ENCODE results near the gene ZMYND15. TPM values are rescaled to one million over a fixed set of nuclear protein-coding genes. Genes with fewer than 3 reads are reported as not detected.
A peak's percentile ranks its signal among the peaks of the same experiment; 100 is the strongest.

ZMYND15 gene
- total and polyA plus RNA-seq, 2 of the 13 experiments (the other 11 are each of a cell fraction or from before 2014, with no cell fraction given), result 0.24 to 2.7 TPM

DNA sequence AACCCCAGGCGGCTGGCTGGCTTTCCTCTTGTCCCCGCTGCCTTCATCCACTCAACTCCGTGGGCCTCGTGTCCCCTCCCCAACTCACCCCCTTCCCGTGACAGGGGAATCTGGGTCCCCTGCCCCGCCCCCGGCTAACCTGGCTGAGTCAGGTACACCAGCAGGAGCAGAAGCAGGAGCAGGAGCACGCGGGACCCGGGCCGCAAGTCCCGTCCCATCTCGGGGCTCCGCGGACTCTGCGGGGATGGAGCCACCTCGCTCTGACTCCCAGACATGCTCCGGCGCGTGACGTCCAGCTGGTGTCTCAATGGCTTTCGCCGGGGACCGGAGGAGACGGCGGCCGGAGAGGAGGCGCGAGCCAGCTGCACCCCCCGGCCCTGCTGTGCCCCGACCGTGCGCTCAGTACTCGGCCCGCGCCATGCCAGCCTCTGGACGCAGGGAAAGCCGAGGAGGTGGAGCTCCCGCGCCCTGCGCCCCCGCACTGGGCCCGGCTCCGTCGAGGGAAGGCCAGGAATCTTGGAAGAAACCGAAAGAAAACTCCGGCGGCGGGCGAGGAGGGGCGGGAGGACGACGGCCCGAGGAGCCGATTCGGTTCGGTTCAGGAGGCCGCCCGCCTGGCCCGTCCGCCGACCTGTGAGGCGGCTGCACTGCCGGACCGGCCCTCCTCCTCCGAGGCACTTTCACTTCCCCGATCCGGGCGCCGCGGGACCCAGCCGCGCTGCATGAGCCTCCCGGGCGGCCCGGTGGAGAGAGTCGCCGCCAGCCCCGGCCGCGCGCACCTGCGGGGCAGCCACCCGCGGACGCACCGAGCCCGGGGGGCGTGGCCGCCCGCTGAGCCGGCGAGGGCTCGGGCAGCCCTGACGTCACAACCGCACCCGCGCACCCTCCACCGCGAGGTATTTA is at the start of gene ZMYND15, which contains the start of gene CXCL16 (continued):
- TF ChIP-seq, protein P1, sequence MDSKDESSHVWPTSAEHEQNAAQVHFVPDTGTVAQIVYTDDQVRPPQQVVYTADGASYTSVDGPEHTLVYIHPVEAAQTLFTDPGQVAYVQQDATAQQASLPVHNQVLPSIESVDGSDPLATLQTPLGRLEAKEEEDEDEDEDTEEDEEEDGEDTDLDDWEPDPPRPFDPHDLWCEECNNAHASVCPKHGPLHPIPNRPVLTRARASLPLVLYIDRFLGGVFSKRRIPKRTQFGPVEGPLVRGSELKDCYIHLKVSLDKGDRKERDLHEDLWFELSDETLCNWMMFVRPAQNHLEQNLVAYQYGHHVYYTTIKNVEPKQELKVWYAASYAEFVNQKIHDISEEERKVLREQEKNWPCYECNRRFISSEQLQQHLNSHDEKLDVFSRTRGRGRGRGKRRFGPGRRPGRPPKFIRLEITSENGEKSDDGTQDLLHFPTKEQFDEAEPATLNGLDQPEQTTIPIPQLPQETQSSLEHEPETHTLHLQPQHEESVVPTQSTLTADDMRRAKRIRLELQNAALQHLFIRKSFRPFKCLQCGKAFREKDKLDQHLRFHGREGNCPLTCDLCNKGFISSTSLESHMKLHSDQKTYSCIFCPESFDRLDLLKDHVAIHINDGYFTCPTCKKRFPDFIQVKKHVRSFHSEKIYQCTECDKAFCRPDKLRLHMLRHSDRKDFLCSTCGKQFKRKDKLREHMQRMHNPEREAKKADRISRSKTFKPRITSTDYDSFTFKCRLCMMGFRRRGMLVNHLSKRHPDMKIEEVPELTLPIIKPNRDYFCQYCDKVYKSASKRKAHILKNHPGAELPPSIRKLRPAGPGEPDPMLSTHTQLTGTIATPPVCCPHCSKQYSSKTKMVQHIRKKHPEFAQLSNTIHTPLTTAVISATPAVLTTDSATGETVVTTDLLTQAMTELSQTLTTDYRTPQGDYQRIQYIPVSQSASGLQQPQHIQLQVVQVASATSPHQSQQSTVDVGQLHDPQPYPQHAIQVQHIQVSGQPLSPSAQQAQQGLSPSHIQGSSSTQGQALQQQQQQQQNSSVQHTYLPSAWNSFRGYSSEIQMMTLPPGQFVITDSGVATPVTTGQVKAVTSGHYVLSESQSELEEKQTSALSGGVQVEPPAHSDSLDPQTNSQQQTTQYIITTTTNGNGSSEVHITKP (CRISPR knock-in tag; IDR thresholded peaks at IDR 0.05; ENCODE audit: low read depth), result no peak
- TF ChIP-seq MLLT10 (CRISPR knock-in tag; IDR thresholded peaks at IDR 0.05) (no peak), ISL2 (CRISPR knock-in tag; IDR thresholded peaks at IDR 0.05) (no peak), MAFK (conservative IDR thresholded peaks at IDR 0.05 in 1 of 2, IDR thresholded peaks at IDR 0.05 in 1 of 2; ENCODE audit: low read length in 2 of 2) (no peak), DNMT3B (CRISPR knock-in tag; conservative IDR thresholded peaks at IDR 0.05) (no peak), ZNF781 (CRISPR knock-in tag; IDR thresholded peaks at IDR 0.05; ENCODE audit: borderline replicate concordance, not compliant biosample characterization) (no peak), POLR2AphosphoS5 (IDR thresholded peaks at IDR 0.05; ENCODE audit: low read depth, low read length) (no peak), FOSL2 (CRISPR knock-in tag; IDR thresholded peaks at IDR 0.05) (no peak; the same call in 1 of the 2 replicates), ZNF501 (CRISPR knock-in tag; IDR thresholded peaks at IDR 0.05) (peak; percentile 39), GABPA (IDR thresholded peaks at IDR 0.05; ENCODE audit: low read depth, low read length) (no peak), GABPA (CRISPR knock-in tag; IDR thresholded peaks at IDR 0.05; ENCODE audit: low read depth) (no peak), ZNF263 (CRISPR knock-in tag; IDR thresholded peaks at IDR 0.05) (no peak; the same call in none of the 2 replicates), ZNF747 (CRISPR knock-in tag; IDR thresholded peaks at IDR 0.05; ENCODE audit: borderline replicate concordance) (no peak), HES4 (CRISPR knock-in tag; IDR thresholded peaks at IDR 0.05; ENCODE audit: borderline replicate concordance) (peak; percentile 13; the same call in 1 of the 2 replicates)
- TF ChIP-seq, protein P2, sequence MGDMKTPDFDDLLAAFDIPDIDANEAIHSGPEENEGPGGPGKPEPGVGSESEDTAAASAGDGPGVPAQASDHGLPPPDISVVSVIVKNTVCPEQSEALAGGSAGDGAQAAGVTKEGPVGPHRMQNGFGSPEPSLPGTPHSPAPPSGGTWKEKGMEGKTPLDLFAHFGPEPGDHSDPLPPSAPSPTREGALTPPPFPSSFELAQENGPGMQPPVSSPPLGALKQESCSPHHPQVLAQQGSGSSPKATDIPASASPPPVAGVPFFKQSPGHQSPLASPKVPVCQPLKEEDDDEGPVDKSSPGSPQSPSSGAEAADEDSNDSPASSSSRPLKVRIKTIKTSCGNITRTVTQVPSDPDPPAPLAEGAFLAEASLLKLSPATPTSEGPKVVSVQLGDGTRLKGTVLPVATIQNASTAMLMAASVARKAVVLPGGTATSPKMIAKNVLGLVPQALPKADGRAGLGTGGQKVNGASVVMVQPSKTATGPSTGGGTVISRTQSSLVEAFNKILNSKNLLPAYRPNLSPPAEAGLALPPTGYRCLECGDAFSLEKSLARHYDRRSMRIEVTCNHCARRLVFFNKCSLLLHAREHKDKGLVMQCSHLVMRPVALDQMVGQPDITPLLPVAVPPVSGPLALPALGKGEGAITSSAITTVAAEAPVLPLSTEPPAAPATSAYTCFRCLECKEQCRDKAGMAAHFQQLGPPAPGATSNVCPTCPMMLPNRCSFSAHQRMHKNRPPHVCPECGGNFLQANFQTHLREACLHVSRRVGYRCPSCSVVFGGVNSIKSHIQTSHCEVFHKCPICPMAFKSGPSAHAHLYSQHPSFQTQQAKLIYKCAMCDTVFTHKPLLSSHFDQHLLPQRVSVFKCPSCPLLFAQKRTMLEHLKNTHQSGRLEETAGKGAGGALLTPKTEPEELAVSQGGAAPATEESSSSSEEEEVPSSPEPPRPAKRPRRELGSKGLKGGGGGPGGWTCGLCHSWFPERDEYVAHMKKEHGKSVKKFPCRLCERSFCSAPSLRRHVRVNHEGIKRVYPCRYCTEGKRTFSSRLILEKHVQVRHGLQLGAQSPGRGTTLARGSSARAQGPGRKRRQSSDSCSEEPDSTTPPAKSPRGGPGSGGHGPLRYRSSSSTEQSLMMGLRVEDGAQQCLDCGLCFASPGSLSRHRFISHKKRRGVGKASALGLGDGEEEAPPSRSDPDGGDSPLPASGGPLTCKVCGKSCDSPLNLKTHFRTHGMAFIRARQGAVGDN (CRISPR knock-in tag; IDR thresholded peaks at IDR 0.05), result peak; percentile 94
- TF ChIP-seq, protein P3, sequence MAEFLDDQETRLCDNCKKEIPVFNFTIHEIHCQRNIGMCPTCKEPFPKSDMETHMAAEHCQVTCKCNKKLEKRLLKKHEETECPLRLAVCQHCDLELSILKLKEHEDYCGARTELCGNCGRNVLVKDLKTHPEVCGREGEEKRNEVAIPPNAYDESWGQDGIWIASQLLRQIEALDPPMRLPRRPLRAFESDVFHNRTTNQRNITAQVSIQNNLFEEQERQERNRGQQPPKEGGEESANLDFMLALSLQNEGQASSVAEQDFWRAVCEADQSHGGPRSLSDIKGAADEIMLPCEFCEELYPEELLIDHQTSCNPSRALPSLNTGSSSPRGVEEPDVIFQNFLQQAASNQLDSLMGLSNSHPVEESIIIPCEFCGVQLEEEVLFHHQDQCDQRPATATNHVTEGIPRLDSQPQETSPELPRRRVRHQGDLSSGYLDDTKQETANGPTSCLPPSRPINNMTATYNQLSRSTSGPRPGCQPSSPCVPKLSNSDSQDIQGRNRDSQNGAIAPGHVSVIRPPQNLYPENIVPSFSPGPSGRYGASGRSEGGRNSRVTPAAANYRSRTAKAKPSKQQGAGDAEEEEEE (CRISPR knock-in tag; IDR thresholded peaks at IDR 0.05; ENCODE audit: borderline replicate concordance), result no peak
